ENCODE measurements around the gene OPCML.

OPCML gene

DNA sequence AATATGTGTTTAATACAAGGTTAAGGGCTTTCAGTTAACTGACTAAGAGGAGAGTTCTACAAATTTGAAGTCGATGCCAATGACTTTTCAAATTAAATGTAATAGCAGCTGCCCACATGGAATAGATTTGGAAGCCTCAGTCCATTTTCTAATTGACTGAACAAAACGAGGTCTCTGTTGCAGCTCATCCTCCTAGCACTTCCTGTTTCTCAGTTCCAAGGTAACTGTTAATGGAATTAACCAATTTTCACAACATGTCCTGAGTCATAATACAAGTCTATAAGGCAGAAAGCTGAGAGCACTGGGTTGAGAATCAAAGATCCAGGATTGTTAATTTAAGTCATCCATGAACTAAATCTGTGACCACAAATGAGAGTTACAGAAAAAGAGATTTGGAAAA is 177.2 kb downstream of the OPCML start:
- no peak for DNase-seq (ENCODE audit: low read depth)

DNA sequence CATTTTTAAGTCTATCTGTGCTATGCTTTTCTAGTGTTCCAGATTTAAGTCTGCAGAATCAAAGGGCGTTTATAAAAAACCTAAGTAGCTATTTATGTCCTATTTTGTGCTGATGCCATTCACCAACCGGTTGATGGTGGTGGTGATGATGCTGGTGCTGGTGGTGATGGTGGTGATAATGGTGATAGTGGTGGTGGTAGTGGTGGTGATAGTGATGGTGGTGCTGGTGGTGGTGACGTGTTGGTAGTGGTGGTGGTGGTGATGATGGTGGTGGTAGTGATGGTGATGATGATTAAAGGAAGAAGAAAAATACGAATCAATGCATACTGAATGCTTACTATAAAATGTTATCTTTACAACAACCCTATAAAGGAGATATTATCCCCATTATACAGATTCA is 178.2 kb downstream of the OPCML start:
- no peak for DNase-seq (ENCODE audit: low read depth)

GRCh38 chr11:133350045-133350444 is 182.3 kb downstream of the OPCML start:
- DNase-seq (ENCODE audit: low read depth) = no peak

- DNase-seq (ENCODE audit: low read depth) = no peak
Measured at GRCh38 chr11:133347988-133348387, 184.3 kb downstream of the OPCML start.

GRCh38 chr11:133346137-133346536 is 186.2 kb downstream of the OPCML start:
- DNase-seq (ENCODE audit: low read depth) = no peak

DNA sequence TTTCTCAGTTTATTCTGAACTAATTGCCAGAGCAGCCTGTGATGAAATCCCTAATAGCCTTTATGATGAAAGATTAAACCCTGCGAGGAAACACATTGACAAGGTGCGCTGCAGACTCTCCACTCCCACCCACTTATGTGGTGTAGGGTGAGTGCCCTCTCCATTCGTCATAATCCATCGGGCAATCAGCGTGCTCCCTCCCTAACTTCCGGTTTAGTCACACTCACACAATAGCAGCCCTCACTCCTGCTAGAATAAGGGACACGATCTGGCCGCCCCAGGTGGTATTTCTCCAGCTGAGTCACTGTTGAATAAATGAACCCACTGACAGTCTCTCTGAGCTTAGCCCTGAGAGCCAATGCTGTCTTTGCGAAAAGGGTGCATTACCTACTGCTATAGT is 188.3 kb downstream of the OPCML start:
- DNase-seq (ENCODE audit: low read depth) = no peak

- no peak for DNase-seq (ENCODE audit: low read depth)
Measured at GRCh38 chr11:133339495-133340140, 192.7 kb downstream of the OPCML start.

DNA sequence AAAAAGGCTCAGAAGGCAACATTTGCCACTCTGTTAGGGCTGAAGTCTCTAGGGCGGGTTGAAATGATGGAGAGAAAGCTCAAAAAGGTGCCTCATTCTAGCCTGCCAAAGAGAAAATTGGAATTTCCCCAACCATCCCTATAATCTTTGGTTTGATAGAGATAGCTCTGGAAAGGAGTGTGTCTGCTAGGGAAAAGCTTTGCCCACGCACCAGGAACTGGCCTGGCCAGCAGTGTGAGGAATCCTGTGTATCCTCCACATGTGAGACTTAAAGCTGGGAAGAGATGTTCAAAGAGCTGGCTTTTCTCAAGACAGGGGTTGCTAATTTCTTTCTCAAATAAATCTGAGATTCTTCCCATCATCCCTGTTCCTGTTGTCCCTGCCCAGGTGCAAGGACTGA is 193.7 kb downstream of the OPCML start:
- DNase-seq (ENCODE audit: low read depth) = no peak

DNA sequence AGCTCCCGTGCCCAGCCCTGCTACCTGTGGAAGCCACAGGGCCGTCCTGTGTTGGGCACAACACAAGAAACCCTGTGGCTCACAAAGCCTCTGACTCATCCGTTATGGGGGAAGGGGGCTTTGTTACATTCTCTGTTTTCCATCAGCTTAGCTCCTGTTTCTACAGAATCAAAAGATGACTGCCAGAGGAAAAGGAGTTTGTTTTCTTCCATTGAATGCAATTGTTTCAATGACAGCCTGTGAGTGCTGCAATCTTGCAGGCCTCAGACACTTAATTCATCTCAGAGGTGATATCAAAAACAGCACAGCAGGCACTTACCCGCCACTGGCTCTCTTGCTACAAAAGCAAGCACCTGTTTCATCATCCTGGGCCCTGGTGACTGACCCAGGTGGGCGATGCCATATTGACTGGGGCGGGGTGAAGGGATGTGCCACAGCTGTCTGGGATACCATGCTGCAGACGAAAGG is 194.3 kb downstream of the OPCML start:
- no peak for DNase-seq (ENCODE audit: low read depth)

DNA sequence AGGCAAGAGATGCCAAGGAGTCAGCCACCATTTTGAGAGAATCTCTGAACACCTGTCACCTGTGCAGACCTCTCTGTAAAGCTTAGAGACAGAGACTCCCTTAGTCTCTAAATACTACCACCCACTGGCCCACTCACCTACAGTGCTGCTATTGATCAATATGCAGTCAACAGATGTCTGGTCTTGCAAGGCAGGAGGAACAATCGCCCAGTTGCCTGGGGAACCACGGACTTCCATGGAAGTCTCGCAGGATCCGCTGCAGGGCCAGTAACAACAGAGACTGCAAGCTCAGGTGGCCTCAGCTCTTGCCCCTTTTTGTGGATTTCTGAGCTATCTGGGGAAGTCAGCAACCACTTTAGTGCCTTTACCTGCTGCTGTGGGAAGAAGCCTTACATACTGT is 195.1 kb downstream of the OPCML start:
- no peak for DNase-seq (ENCODE audit: low read depth)

DNA sequence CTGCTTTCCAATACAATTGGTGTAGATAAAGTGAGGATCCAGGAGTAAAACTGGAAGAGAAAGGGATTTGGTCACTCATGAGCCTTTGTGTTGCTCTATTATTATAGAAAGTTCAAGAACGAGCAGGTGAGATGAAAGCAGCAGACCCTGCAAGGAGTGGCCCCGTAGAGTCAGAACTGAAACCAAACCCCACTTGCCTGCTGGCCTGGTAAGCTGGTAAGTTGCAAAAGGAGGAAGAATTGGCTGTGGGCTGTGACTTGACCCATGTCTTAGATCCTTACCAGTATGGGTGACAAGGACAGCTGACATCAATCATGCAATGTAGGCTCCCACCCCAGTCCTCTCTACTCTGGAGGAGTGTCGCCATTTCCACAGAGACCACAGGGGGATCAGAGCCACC is 201.3 kb downstream of the OPCML start:
- DNase-seq (ENCODE audit: low read depth) = no peak

- DNase-seq (ENCODE audit: low read depth) = no peak
Measured at GRCh38 chr11:133326849-133327248, 205.5 kb downstream of the OPCML start.

GRCh38 chr11:133326332-133326731 is 206.0 kb downstream of the OPCML start:
- DNase-seq (ENCODE audit: low read depth) = no peak

DNA sequence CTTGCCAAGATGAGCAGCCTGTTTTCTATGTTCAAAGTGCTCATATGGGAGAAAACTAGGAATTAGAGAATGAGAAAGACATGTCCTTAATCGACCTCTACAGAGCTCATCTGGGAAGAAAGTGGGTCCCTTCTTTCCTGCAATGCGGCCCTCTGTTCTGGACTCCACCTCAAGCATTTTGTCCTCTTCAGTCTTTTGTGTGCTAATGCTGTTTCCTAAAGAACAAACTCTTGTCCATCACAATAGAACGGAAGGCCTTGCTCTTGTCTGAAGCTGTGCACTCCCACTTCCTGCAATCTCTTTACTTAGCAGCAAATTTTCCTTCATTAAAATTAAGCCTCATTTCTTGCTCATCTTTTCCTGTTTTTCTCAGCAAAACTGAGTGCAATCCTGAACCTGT is 206.6 kb downstream of the OPCML start:
- no peak for DNase-seq (ENCODE audit: low read depth)

GRCh38 chr11:133323354-133323753 is 208.9 kb downstream of the OPCML start:
- no peak for DNase-seq (ENCODE audit: low read depth)

DNA sequence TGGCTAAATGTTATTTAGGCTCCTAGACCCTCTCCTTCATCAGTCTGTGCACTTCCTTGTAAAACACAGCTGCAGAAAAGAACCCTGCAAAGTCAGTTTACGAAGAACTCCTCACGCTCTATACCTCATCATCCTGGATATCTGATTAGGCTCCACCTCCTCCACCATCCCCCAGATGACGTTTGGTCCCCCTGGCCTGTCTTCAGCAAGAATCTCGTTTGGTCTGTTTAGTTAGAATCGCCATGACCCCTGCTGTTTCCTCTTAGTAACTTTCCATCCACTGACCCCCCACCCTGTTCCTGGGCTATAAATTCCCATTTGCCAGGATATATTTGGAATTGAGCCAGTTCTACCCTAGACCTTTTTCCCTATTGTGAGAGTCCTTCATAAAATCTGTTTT is 214.1 kb downstream of the OPCML start:
- no peak for DNase-seq (ENCODE audit: low read depth)

- DNase-seq (ENCODE audit: low read depth) = no peak
Measured at GRCh38 chr11:133311230-133311629, 221.1 kb downstream of the OPCML start.

DNA sequence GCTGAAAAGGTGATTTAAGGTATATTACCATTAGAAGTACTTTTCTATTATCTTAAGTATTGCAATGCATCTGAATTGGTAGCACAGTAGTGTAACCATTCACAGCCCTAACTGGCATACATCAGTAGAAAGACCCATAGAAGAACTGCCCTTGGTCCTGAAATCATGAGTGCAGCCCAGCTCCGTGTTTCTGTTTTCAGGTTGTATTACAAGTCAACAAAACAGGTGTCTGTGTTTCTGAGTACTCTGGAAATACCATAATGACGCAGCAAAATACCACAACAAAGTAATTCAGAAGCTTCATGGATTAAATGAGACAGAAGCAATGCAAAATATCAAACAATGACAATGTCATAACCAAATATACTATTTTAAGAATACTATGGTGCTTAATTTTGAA is 226.3 kb downstream of the OPCML start:
- no peak for DNase-seq (ENCODE audit: low read depth)

GRCh38 chr11:133305208-133305956 is 226.9 kb downstream of the OPCML start:
- no peak for DNase-seq (ENCODE audit: low read depth)

GRCh38 chr11:133303262-133303661 is 229.0 kb downstream of the OPCML start:
- DNase-seq (ENCODE audit: low read depth) = no peak

DNA sequence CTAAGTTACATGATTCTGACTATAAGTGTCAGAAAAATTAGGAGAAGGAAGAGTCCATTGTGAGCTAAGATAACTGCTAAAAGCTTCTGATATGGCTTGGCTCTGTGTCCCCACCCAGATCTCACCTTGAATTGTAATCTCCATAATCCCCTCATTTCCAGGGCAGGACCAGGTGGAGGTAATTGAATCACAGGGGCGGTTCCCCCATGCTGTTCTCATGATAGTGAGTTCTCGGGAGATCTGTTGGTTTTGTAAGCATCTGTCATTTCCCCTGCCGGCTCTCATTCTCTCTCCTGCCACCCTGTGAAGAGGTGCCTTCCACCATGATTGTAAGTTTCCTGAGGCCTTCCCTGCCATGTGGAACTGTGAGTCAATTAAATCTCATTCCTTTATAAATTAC is 230.2 kb downstream of the OPCML start:
- DNase-seq (ENCODE audit: low read depth) = no peak

DNA sequence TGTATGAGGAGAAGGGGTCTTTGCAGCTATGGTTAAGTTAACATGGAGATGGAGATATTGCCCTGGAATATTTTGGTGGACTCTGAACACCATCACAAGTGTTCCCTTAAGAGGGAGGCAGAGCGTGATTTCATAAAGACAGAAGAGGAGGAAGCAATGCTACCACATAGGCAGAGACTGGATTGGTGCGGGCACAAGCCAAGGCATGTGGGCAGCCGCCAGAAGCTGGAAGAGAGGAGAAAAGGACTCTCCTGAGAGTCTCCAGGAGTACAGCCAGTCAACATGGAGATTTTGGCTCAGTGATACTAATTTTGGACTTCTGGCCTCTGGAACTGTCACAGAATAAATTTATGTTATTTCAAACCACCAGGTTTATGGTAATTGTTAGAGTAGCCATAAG is 231.6 kb downstream of the OPCML start:
- no peak for DNase-seq (ENCODE audit: low read depth)

- no peak for DNase-seq (ENCODE audit: low read depth)
Measured at GRCh38 chr11:133291780-133292179, 240.5 kb downstream of the OPCML start.

DNA sequence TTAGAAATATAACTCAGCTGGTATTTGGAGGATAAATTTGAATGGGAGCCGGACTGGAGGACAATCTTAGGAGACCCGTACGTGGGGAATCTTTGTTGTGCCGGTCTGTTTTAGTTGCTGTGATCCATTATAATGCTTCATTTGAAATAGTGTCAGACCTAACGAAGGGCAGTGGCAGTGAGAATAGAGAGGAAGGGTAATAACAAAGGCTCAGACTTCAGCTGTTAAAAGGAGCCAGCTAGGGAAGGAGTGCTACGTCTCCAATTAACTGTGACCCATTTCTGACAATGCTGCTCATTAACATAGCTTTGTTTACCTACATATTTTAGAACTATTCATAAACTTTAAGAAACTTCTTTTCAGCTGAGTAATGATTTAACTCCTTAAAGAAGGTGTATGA is 246.9 kb downstream of the OPCML start:
- no peak for DNase-seq (ENCODE audit: low read depth)
